GM21381 (cell line): Measurements from ENCODE around the gene LTA.
A peak's percentile ranks its signal among the peaks of the same experiment; 100 is the strongest.

Source experiments
- ATAC-seq: cut with Tn5 transposase; IDR thresholded peaks from one replicate; pipeline ENCODE4 v1.9.1; 2021; ENCODE audit warnings: mild to moderate bottlenecking, moderate library complexity; ENCODE audit not compliant: unreplicated experiment

The LTA gene

GRCh38 chr6:31568537-31568961 lies 3.5 kb upstream of the LTA start:
- peak; percentile 59 for ATAC-seq

GRCh38 chr6:31569861-31570536 lies 2.1 kb upstream of the LTA start:
- no peak for ATAC-seq

- no peak for ATAC-seq
These were observed 1.4 kb downstream of the LTA start for GRCh38 chr6:31573239-31574105.

GRCh38 chr6:31574106-31575061 lies 2.3 kb downstream of the LTA start:
- no peak for ATAC-seq

GRCh38 chr6:31575335-31575901 lies 3.3 kb downstream of the LTA start, which contains the start of gene TNF:
Gene TNF, plus strand, starts transcription at chr6:31575565. Its CDS starts 177 bp downstream, at chr6:31575742.
- ATAC-seq, result no peak

GRCh38 chr6:31575952-31576685 lies 4.0 kb downstream of the LTA start:
- no peak for ATAC-seq

GRCh38 chr6:31576897-31577578 lies 4.9 kb downstream of the LTA start:
- ATAC-seq, result no peak

- ATAC-seq, result no peak
These were observed 5.5 kb downstream of the LTA start for GRCh38 chr6:31577579-31577966.

- no peak for ATAC-seq
These were observed 6.4 kb downstream of the LTA start for GRCh38 chr6:31578184-31579118.

- no peak for ATAC-seq
These were observed 7.0 kb downstream of the LTA start for GRCh38 chr6:31579119-31579505.

GRCh38 chr6:31579546-31580437 lies 7.7 kb downstream of the LTA start:
- no peak for ATAC-seq

- no peak for ATAC-seq
These were observed 8.3 kb downstream of the LTA start for GRCh38 chr6:31580438-31580740.

GRCh38 chr6:31580807-31581433 lies 8.8 kb downstream of the LTA start:
- ATAC-seq, result no peak

GRCh38 chr6:31581434-31582229 lies 9.5 kb downstream of the LTA start:
- ATAC-seq, result no peak

GRCh38 chr6:31582230-31582643 lies 10.1 kb downstream of the LTA start, which contains the start of gene LTB:
Gene LTB, minus strand, starts transcription at chr6:31582424. Its CDS starts 7 bp downstream, at chr6:31582417.
- no peak for ATAC-seq

GRCh38 chr6:31585491-31585890 lies 13.4 kb downstream of the LTA start:
- no peak for ATAC-seq
